Psoas muscle (tissue), 8 donors: ENCODE measurements around the gene DSPP. TPM values are rescaled to one million over a fixed set of nuclear protein-coding genes. Genes with fewer than 3 reads are reported as not detected.

Experiments used
- ATAC-seq, 4 donors: fragments of 200-7000 bp; cut with Tn5 transposase; one replicate each; pipeline ENCODE4 v1.9.1; 2020; ENCODE audit warnings: moderate library complexity in 3 of 4, mild to moderate bottlenecking in 2 of 4
- DNase-seq, 2 donors: peaks; one replicate each; pipeline ENCODE4 v3.0.0-alpha.2; 2020
- H3K27ac ChIP-seq: fragments of 200-600 bp; one replicate; pipeline ENCODE4 v1.8.0; 2022
- H3K27me3 ChIP-seq, 3 donors: fragments of 200-600 bp in 1 of 3; one replicate each; pipeline versions ENCODE4 v1.6.1 to v1.8.0; 2013 to 2022; ENCODE audit warnings: low read length in 2 of 3, mild to moderate bottlenecking in 2 of 3, moderate library complexity in 1 of 3; ENCODE audit not compliant: insufficient read depth in 3 of 3
- H3K36me3 ChIP-seq, 2 donors: fragments of 200-600 bp in 1 of 2; one replicate each; pipeline versions ENCODE4 v1.6.1 to v1.8.0; 2013 to 2022; ENCODE audit warnings: low read depth in 1 of 2, mild to moderate bottlenecking in 1 of 2, moderate library complexity in 1 of 2; ENCODE audit not compliant: insufficient read depth in 1 of 2
- H3K4me1 ChIP-seq: fragments of 200-600 bp; one replicate; pipeline ENCODE4 v1.8.0; 2022
- H3K4me3 ChIP-seq: fragments of 200-600 bp; one replicate; pipeline ENCODE4 v1.8.0; 2022; ENCODE audit warnings: mild to moderate bottlenecking
- H3K9me3 ChIP-seq: fragments of 200-600 bp; one replicate; pipeline ENCODE4 v1.8.0; 2022
- WGBS, 3 donors: extraction: QIAGEN DNeasy Blood & Tissue Kit; methylation state at CpG; one replicate each; pipeline versions ENCODE4 v1.1.6 to v1.1.7; 2013; 5-methylcytosine and 5-hydroxymethylcytosine counted together
- intact Hi-C, 2 donors: fragments of 100-400 bp; cut with DNase I; formaldehyde crosslinking; loops; one replicate each; pipeline versions ENCODE4 v1.11.0 to v1.14.2; 2022
- polyA plus RNA-seq, 3 donors: library from polyadenylated mRNA; stranded (reverse); fragments of 200-250 nt; gene quantifications; one replicate each; pipeline ENCODE4 v1.2.3, GENCODE V29; 2013
- total RNA-seq, 4 donors: library from RNA; stranded (reverse); fragmentation: NEBNext Ultra II Directional in 2 of 4; extraction: Animal tissue kit (Norgen Biotek cat#: 25700) in 2 of 4; gene quantifications; one replicate each; pipeline versions ENCODE4 v1.2.1 to v1.2.4, GENCODE V29; 2021 to 2023
- TF ChIP-seq, protein P1 (sequence below): fragments of 200-600 bp; IDR thresholded peaks from one replicate; pipeline ENCODE4 v1.8.0; 2022; ENCODE audit warnings: antibody characterized with exemption
- donor health status: healthy with polysubstance abuse.
- donor health status: DM: no; HTN: no; CAD: no; lungs with moderate emphysema.
- donor health status: Bipolar disorder and iron deficiency.
- donor health status: healthy.
- donor health status: DM: yes; HTN: yes; CAD: no.
- donor health status: DM: no; HTN: no; CAD: no.
- donor health status: DM: no; HTN: no; CAD: no.
- donor health status: DM: yes; HTN: yes; CAD: no.

DSPP gene
- total and polyA plus RNA-seq, 7 donors = 0.01 to 0.14 TPM; not detected in 5

DNA sequence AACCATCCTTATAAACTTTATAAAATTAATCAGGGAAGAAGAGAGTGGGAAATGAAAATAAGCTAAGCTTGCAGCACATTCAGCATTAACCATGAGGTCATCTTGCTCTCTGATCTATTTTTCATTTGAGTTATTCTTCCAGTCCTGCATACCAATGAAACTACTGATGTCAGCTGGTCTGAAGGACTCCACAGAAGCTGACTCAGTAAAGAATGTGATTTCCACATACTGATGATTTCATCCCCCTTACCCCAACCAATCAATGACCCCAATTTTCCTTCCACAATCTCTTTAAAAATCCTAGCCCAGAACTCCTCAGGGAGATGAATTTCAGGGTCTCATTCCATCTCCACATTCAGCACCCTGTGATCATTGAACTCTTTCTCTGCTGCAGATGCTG lies 18.8 kb upstream of the DSPP start:
- ATAC-seq = peak; percentile 53 to 84 (median 74)
- Histone ChIP-seq H3K4me1 (no peaks in the 10 kb centered on the region), H3K4me3 (no peak overlapping the region), H3K27me3 (no peaks in the 10 kb centered on the region), H3K27ac (no peak overlapping the region), H3K36me3 (no peaks in the 10 kb centered on the region), H3K9me3 (no peaks in the 10 kb centered on the region)
- no peak for DNase-seq
- TF ChIP-seq, protein P1, sequence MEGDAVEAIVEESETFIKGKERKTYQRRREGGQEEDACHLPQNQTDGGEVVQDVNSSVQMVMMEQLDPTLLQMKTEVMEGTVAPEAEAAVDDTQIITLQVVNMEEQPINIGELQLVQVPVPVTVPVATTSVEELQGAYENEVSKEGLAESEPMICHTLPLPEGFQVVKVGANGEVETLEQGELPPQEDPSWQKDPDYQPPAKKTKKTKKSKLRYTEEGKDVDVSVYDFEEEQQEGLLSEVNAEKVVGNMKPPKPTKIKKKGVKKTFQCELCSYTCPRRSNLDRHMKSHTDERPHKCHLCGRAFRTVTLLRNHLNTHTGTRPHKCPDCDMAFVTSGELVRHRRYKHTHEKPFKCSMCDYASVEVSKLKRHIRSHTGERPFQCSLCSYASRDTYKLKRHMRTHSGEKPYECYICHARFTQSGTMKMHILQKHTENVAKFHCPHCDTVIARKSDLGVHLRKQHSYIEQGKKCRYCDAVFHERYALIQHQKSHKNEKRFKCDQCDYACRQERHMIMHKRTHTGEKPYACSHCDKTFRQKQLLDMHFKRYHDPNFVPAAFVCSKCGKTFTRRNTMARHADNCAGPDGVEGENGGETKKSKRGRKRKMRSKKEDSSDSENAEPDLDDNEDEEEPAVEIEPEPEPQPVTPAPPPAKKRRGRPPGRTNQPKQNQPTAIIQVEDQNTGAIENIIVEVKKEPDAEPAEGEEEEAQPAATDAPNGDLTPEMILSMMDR = no peak
- intact Hi-C loops = no loop called here

DNA sequence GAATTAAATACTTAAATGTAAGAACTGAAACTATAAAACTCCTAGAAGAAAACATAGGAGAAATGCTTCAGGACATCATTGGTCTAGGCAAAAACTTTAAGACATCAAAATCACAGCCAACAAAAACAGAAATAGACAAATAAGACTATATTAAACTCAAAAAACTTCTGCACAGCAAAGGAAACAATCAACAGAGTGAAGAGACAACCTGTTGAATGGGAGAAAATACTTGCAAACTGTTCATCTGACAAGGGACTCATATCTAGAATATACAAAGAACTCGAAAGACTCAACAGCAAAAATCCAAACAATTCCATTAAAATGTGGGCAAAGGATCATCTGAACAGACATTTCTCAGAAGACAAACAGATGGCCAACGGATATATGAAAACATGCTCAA lies 16.2 kb upstream of the DSPP start:
- no peaks in the 10 kb centered on the region for H3K27me3 ChIP-seq
- no peak for DNase-seq
- no peaks in the 10 kb centered on the region for H3K9me3 ChIP-seq
- H3K4me1 ChIP-seq = no peaks in the 10 kb centered on the region
- no peaks in the 10 kb centered on the region for H3K36me3 ChIP-seq
- WGBS, 3 donors = 59 to 69% (median 65%) methylated on average over 2 of the region's 2 CpGs
- no peak overlapping the region for H3K27ac ChIP-seq
- no peak for ATAC-seq
- intact Hi-C loops = no loop called here
- TF ChIP-seq, protein P1 = no peak
- H3K4me3 ChIP-seq = no peak overlapping the region

DNA sequence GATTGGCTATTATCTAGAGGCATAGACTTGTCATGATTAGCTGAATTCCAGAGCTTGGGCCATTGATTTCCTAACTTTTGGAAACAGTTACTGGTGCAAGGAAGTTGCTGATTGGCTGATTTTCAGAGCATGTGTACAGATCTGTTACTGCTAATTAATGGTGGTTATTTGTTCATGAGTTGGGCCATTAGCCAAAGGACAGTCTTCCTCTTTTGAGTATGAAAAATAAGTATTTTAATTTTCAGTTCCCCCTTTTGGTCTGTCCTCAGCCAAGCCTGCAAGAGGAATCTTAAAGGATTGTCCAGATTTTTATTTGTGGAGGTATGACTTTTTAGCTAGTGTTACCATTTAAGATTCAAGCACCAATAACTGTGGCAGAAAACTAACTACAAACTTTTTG lies 7.0 kb upstream of the DSPP start:
- no peaks in the 10 kb centered on the region for H3K27me3 ChIP-seq
- intact Hi-C loops = no loop called here
- no peak overlapping the region for H3K4me3 ChIP-seq
- ATAC-seq (no peak), DNase-seq (no peak)
- no peaks in the 10 kb centered on the region for H3K36me3 ChIP-seq
- no peaks in the 10 kb centered on the region for H3K4me1 ChIP-seq
- TF ChIP-seq, protein P1 = no peak
- H3K27ac ChIP-seq = no peak overlapping the region
- H3K9me3 ChIP-seq = no peaks in the 10 kb centered on the region

DNA sequence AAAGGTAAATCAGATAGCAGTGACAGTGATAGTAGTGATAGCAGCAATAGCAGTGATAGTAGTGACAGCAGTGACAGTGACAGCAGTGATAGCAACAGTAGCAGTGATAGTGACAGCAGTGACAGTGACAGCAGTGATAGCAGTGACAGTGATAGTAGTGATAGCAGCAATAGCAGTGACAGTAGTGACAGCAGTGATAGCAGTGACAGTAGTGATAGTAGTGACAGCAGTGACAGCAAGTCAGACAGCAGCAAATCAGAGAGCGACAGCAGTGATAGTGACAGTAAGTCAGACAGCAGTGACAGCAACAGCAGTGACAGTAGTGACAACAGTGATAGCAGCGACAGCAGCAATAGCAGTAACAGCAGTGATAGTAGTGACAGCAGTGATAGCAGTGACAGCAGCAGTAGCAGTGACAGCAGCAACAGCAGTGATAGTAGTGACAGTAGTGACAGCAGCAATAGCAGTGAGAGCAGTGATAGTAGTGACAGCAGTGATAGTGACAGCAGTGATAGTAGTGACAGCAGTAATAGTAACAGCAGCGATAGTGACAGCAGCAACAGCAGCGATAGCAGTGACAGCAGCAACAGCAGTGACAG lies 6.1 kb downstream of the DSPP start:
- ATAC-seq (no peak), DNase-seq (no peak)
- intact Hi-C loops = no loop called here
- 86 to 96% (median 95%) methylated on average over 4 of the region's 4 CpGs for WGBS, 3 donors
- no peaks in the 10 kb centered on the region for H3K9me3 ChIP-seq
- TF ChIP-seq, protein P1 = no peak
- no peaks in the 10 kb centered on the region for H3K36me3 ChIP-seq
- no peak overlapping the region for H3K4me3 ChIP-seq
- H3K27me3 ChIP-seq = no peaks in the 10 kb centered on the region
- no peaks in the 10 kb centered on the region for H3K4me1 ChIP-seq
- no peak overlapping the region for H3K27ac ChIP-seq

DNA sequence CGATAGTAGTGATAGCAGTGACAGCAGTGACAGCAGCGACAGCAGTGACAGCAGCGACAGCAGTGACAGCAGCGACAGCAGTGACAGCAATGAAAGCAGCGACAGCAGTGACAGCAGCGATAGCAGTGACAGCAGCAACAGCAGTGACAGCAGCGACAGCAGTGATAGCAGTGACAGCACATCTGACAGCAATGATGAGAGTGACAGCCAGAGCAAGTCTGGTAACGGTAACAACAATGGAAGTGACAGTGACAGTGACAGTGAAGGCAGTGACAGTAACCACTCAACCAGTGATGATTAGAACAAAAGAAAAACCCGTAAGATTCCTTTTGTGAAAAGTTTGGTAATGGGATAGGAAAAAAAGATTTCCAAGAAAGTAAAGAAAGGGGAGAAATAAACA lies 7.9 kb downstream of the DSPP start:
- Histone ChIP-seq H3K4me3 (no peak overlapping the region), H3K9me3 (no peaks in the 10 kb centered on the region), H3K4me1 (no peaks in the 10 kb centered on the region), H3K27me3 (no peaks in the 10 kb centered on the region), H3K27ac (no peak overlapping the region), H3K36me3 (no peaks in the 10 kb centered on the region)
- intact Hi-C loops = no loop called here
- WGBS, 3 donors = 72 to 80% (median 76%) methylated on average over 8 to 9 of the region's 9 CpGs
- no peak for DNase-seq
- ATAC-seq = no peak
- TF ChIP-seq, protein P1 = no peak
